Measurements from ENCODE around the gene EYS. TPM values are rescaled to one million over a fixed set of nuclear protein-coding genes. Genes with fewer than 3 reads are reported as not detected.

EYS gene
- total RNA-seq, 1 donor from 2014 or later = not detected

DNA sequence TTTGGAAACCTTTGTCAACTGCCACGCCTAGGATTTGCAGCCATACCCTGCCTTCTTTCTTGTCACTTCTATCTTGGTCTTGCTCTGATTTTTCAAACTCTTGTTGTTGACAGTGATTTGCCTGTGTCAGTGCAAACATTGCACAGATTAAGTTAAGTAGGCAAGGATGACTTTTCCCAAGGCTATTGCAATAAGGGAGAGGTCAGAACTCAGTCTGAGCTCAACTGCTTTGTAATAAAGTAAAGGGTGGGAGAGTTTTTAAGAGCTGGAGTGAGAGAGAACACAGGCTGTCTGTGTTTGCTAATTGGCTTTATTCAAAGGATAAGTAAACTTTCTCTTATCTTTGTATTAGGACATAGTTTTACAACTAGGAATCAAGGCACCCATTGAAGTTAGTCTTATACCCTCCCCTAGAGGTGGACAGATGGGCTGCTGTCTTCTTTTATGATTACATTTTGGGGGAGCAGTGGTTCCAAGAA lies 1622.8 kb downstream of the EYS start:
- Mint-ChIP-seq H3K27ac (no peak overlapping the region), H3K36me3 (ENCODE audit: low read depth) (no peaks in the 10 kb centered on the region), H3K27me3 (no peaks in the 10 kb centered on the region), H3K4me3 (no peak overlapping the region), H3K4me1 (no peaks in the 10 kb centered on the region), H3K9me3 (no peaks in the 10 kb centered on the region)
- intact Hi-C loops (cut with micrococcal nuclease) = no loop called here
- no peak for DNase-seq

- Mint-ChIP-seq H3K4me1 (no peaks in the 10 kb centered on the region), H3K27ac (no peak overlapping the region), H3K9me3 (no peaks in the 10 kb centered on the region), H3K27me3 (no peaks in the 10 kb centered on the region), H3K4me3 (no peak overlapping the region), H3K36me3 (ENCODE audit: low read depth) (no peaks in the 10 kb centered on the region)
- no peak for DNase-seq
- intact Hi-C loops (cut with micrococcal nuclease) = no loop called here
Observed at GRCh38 chr6:64083261-64083660, 1623.8 kb downstream of the EYS start.

DNA sequence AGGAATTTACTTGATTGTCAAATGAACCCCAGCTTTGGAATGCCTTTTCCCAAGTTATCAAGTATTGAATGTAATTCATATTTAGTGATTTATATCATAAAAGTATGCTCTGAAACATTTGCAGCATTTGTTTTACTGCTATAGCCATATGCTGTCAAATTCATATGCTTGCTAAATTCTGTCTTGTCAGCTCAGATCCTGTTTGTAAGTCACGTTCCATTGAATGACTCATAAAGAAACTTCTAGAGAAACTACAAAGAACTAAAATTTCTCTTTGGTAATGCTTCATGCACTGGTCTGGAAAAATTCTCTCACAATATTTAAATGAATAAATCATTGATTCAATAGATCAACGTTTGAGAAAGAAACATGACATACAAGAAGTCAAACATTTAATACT lies 1625.6 kb downstream of the EYS start:
- no peaks in the 10 kb centered on the region for H3K4me1 Mint-ChIP-seq
- intact Hi-C loops (cut with micrococcal nuclease) = no loop called here
- no peaks in the 10 kb centered on the region for H3K9me3 Mint-ChIP-seq
- H3K36me3 Mint-ChIP-seq (ENCODE audit: low read depth) = no peaks in the 10 kb centered on the region
- no peak for DNase-seq
- H3K27ac Mint-ChIP-seq = no peak overlapping the region
- H3K27me3 Mint-ChIP-seq = no peaks in the 10 kb centered on the region
- no peak overlapping the region for H3K4me3 Mint-ChIP-seq

DNA sequence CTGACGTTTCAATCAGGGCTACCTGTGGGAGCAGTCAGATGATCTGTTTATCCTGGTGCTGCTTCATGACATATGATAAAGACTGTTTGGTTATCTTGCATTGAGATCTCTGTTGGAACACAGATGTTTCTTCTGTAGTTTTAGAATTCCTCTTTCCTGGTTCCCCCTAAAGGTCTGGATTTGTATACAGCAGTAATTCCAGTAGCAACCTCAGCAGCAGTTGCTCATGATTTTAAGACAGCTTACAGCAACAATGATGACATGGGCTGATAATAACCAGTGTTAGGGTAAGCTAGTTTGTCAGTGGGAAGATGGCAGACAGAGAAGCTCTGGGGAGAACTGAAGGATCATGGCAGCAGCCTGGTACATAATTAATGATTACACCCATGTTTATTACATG lies 1632.0 kb downstream of the EYS start:
- Mint-ChIP-seq H3K27me3 (no peaks in the 10 kb centered on the region), H3K4me3 (no peak overlapping the region), H3K4me1 (no peaks in the 10 kb centered on the region), H3K27ac (no peak overlapping the region), H3K36me3 (ENCODE audit: low read depth) (no peaks in the 10 kb centered on the region), H3K9me3 (no peaks in the 10 kb centered on the region)
- no peak for DNase-seq
- intact Hi-C loops (cut with micrococcal nuclease) = no loop called here

DNA sequence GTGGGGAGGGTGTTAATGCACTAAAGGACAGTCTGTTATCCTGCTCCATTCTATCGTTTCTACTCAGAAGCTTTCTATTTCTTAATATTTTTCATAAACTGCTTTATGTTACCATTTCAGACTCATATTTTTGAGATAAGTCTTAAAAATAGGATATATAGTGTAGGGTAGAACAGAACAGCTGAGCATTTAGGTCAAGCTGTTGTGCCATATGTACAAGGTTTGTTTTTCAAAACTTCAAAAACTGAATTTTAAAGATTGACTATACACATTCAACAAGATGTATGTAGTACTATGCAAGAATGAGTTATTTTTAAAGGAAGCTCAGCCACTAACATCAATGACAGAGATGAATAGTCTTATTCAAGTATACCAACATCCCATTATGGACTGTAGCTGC lies 1634.3 kb downstream of the EYS start:
- no peak for DNase-seq
- Mint-ChIP-seq H3K4me3 (no peak overlapping the region), H3K27me3 (no peaks in the 10 kb centered on the region), H3K36me3 (ENCODE audit: low read depth) (no peaks in the 10 kb centered on the region), H3K9me3 (no peaks in the 10 kb centered on the region), H3K27ac (no peak overlapping the region), H3K4me1 (no peaks in the 10 kb centered on the region)
- intact Hi-C loops (cut with micrococcal nuclease) = no loop called here

GRCh38 chr6:64064919-64065318 lies 1642.1 kb downstream of the EYS start:
- H3K36me3 Mint-ChIP-seq (ENCODE audit: low read depth) = no peaks in the 10 kb centered on the region
- no peak overlapping the region for H3K4me3 Mint-ChIP-seq
- DNase-seq = no peak
- no peaks in the 10 kb centered on the region for H3K27me3 Mint-ChIP-seq
- intact Hi-C loops (cut with micrococcal nuclease) = no loop called here
- H3K27ac Mint-ChIP-seq = no peak overlapping the region
- no peaks in the 10 kb centered on the region for H3K4me1 Mint-ChIP-seq
- no peaks in the 10 kb centered on the region for H3K9me3 Mint-ChIP-seq

- Mint-ChIP-seq H3K4me1 (no peaks in the 10 kb centered on the region), H3K4me3 (no peak overlapping the region), H3K27ac (no peak overlapping the region), H3K9me3 (no peaks in the 10 kb centered on the region), H3K36me3 (ENCODE audit: low read depth) (no peaks in the 10 kb centered on the region), H3K27me3 (no peaks in the 10 kb centered on the region)
- DNase-seq = no peak
- intact Hi-C loops (cut with micrococcal nuclease) = no loop called here
Observed at GRCh38 chr6:64062960-64063683, 1643.9 kb downstream of the EYS start.

DNA sequence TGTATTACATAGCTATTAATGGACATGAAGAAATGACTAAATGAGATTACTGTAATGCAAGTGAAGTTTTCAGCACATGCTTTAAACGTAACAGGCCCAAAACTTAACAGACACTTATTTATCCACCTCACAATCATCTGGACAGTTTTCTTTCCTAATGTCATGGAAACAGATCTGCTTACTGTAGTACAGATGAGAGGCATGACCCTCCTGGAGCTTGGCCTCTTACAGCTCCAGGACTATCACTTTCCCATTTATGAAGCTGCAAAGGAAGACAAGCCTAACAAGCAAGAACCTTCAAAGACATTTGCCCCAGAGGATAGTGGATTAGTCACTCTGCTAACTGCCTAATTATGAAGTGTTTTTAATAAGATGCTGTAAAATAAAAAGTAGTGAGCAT lies 1652.2 kb downstream of the EYS start:
- H3K4me3 Mint-ChIP-seq = no peak overlapping the region
- no peaks in the 10 kb centered on the region for H3K36me3 Mint-ChIP-seq (ENCODE audit: low read depth)
- H3K4me1 Mint-ChIP-seq = no peaks in the 10 kb centered on the region
- no peaks in the 10 kb centered on the region for H3K9me3 Mint-ChIP-seq
- intact Hi-C loops (cut with micrococcal nuclease) = no loop called here
- H3K27me3 Mint-ChIP-seq = no peaks in the 10 kb centered on the region
- no peak overlapping the region for H3K27ac Mint-ChIP-seq
- no peak for DNase-seq

DNA sequence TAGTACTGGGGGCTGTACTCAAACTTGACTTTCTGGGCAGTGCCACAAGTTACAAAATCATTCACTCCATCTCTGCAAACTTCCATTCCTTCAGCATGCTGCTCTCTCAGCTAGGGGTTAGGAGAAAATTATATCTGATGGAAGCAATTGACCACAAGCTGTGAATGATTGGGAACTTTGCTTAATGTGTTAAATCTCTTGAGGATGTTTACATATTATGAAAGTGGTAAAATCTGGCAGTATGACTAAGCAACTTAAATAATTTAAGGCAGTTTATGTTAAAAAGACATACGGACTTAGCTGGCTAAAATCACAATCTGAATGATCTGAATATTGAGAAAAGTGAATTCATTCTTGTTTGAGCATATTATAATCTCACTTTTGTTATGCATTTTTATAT lies 1656.4 kb downstream of the EYS start:
- Mint-ChIP-seq H3K4me3 (no peak overlapping the region), H3K9me3 (no peaks in the 10 kb centered on the region), H3K27ac (no peak overlapping the region), H3K4me1 (no peaks in the 10 kb centered on the region), H3K27me3 (no peaks in the 10 kb centered on the region), H3K36me3 (ENCODE audit: low read depth) (no peaks in the 10 kb centered on the region)
- intact Hi-C loops (cut with micrococcal nuclease) = no loop called here
- no peak for DNase-seq

DNA sequence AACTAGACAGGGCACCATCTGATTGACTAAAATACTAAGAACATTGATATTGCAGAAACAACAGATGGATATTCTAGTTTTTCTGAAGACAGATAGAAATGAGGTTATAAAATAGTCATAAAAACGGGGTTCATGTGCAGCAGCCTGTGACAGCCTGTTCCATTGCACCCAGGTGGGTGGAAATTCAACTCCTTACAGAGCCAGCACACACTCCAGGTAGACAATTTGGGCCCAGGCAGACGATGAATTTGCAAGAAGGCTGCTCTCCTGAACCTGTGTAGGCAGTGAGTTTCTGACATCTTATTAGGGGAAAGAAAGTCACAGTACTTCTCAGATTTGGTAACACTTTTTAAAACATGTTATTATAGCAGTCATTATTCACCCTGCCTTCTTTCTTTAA lies 1657.3 kb downstream of the EYS start:
- no peak overlapping the region for H3K27ac Mint-ChIP-seq
- H3K27me3 Mint-ChIP-seq = no peaks in the 10 kb centered on the region
- no peaks in the 10 kb centered on the region for H3K9me3 Mint-ChIP-seq
- no peak overlapping the region for H3K4me3 Mint-ChIP-seq
- H3K36me3 Mint-ChIP-seq (ENCODE audit: low read depth) = no peaks in the 10 kb centered on the region
- H3K4me1 Mint-ChIP-seq = no peaks in the 10 kb centered on the region
- intact Hi-C loops (cut with micrococcal nuclease) = no loop called here
- no peak for DNase-seq

- Mint-ChIP-seq H3K4me3 (no peak overlapping the region), H3K9me3 (no peaks in the 10 kb centered on the region), H3K27ac (no peak overlapping the region), H3K4me1 (no peaks in the 10 kb centered on the region), H3K36me3 (ENCODE audit: low read depth) (no peaks in the 10 kb centered on the region), H3K27me3 (no peaks in the 10 kb centered on the region)
- DNase-seq = no peak
- intact Hi-C loops (cut with micrococcal nuclease) = no loop called here
Observed at GRCh38 chr6:64046746-64047208, 1660.2 kb downstream of the EYS start.

DNA sequence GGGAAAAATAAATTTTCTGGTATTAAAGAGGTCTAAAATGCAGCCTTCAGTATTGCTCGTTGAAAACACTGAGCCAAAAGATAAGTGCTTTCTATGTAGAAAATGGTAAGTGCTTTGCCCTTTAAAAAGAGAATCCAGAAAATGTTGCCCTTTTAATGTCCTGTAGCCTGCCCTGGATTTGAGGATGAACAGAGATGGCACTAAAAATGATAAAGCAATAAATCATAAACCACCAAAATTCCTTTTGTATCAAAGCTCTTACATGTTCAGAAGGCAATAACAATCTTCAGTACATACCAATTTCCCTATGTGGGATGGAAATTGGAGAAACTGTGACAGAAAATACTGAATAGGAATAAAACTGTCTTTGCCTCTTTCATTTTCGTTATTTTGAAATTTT lies 1665.7 kb downstream of the EYS start:
- Mint-ChIP-seq H3K27ac (no peak overlapping the region), H3K4me1 (no peaks in the 10 kb centered on the region), H3K27me3 (no peaks in the 10 kb centered on the region), H3K4me3 (no peak overlapping the region), H3K36me3 (ENCODE audit: low read depth) (no peaks in the 10 kb centered on the region), H3K9me3 (no peaks in the 10 kb centered on the region)
- intact Hi-C loops (cut with micrococcal nuclease) = no loop called here
- no peak for DNase-seq

DNA sequence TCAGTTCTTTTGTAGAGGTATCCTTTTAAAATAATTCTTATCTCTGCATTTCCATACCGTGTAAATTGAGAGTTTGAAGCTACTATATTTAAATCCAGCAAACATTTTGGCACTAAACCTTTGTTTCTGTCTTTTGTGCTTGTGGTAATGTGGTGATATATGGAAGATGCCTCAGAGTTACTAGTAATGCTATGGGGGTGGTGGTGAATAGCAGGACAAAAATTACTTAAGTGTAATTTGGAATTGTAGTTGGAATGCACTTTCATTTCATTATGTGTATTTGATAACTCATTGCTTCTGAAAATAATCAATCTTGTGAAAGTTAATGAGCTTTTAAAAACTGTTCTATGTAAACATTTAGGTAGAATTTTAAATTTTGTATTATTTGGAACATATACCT lies 1666.9 kb downstream of the EYS start:
- no peaks in the 10 kb centered on the region for H3K9me3 Mint-ChIP-seq
- no peak overlapping the region for H3K4me3 Mint-ChIP-seq
- H3K36me3 Mint-ChIP-seq (ENCODE audit: low read depth) = no peaks in the 10 kb centered on the region
- DNase-seq = no peak
- H3K27me3 Mint-ChIP-seq = no peaks in the 10 kb centered on the region
- no peak overlapping the region for H3K27ac Mint-ChIP-seq
- intact Hi-C loops (cut with micrococcal nuclease) = no loop called here
- H3K4me1 Mint-ChIP-seq = no peaks in the 10 kb centered on the region

DNA sequence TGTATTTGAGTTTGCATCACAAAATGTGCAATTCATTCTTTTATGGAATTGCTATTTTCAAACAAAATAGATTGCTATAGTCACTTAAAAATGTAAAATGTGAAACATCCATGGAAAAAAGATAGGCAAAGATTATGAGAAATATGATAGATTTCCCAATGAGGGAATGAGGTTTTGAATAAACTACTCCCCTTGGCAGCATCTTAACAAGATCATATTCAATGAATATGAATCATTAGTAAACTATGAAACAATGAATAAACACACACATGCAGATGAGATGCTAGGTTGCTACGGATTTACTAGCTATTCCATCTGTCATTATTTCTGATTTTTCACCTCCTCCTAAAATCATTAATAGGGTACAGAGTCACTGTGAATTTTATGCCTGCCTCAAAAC lies 1669.6 kb downstream of the EYS start:
- Mint-ChIP-seq H3K27ac (no peak overlapping the region), H3K36me3 (ENCODE audit: low read depth) (no peaks in the 10 kb centered on the region), H3K27me3 (no peaks in the 10 kb centered on the region), H3K9me3 (no peaks in the 10 kb centered on the region), H3K4me3 (no peak overlapping the region), H3K4me1 (no peaks in the 10 kb centered on the region)
- DNase-seq = no peak
- intact Hi-C loops (cut with micrococcal nuclease) = no loop called here
